ENCODE measurements around the gene KHDRBS2. TPM values are rescaled to one million over a fixed set of nuclear protein-coding genes. Genes with fewer than 3 reads are reported as not detected.

KHDRBS2 gene
- total and polyA plus RNA-seq, 2 of the 4 experiments (the other 2 are of a cell fraction) = not detected

- no peak overlapping the region for H3K18ac ChIP-seq (ENCODE audit: low read depth, low read length)
- no peaks in the 10 kb centered on the region for H4K20me1 ChIP-seq (ENCODE audit: insufficient read depth, low read length)
- TF ChIP-seq RCOR1 (IDR thresholded peaks at IDR 0.05; ENCODE audit: insufficient replicate concordance, low read length) (no peak), MXI1 (IDR thresholded peaks at IDR 0.05; ENCODE audit: borderline replicate concordance, low read depth, low read length) (no peak), BHLHE40 (IDR thresholded peaks at IDR 0.05; ENCODE audit: low read depth, low read length) (no peak), SMC3 (IDR thresholded peaks at IDR 0.05; ENCODE audit: low read depth, low read length) (no peak), MAFK (IDR thresholded peaks at IDR 0.05; ENCODE audit: low read depth, low read length) (no peak), FOS (IDR thresholded peaks at IDR 0.05; ENCODE audit: low read depth, low read length) (no peak), CHD1 (IDR thresholded peaks at IDR 0.05; ENCODE audit: low read depth, low read length) (no peak), RAD21 (IDR thresholded peaks at IDR 0.05; ENCODE audit: low read length) (no peak), MAZ (IDR thresholded peaks at IDR 0.05; ENCODE audit: borderline replicate concordance, low read depth, low read length) (no peak), RFX5 (IDR thresholded peaks at IDR 0.05; ENCODE audit: low read depth, low read length) (no peak), CEBPB (IDR thresholded peaks at IDR 0.05; ENCODE audit: low read depth, low read length) (no peak), ELK1 (IDR thresholded peaks at IDR 0.05; ENCODE audit: borderline replicate concordance, low read depth, low read length) (no peak), USF2 (IDR thresholded peaks at IDR 0.05; ENCODE audit: low read depth, low read length) (no peak), CTCF (conservative IDR thresholded peaks at IDR 0.05; ENCODE audit: low read depth, low read length) (no peak), NFE2L2 (IDR thresholded peaks at IDR 0.05; ENCODE audit: low read depth, low read length) (no peak), POLR2A (IDR thresholded peaks at IDR 0.05; ENCODE audit: low read depth, low read length) (no peak)
- H3K79me1 ChIP-seq (ENCODE audit: low read depth in 1 of 2, low read length in 2 of 2) = no peaks in the 10 kb centered on the region
- no peak overlapping the region for H4K8ac ChIP-seq (ENCODE audit: low read depth in 2 of 2, low read length in 2 of 2)
- in situ Hi-C loops (cut with MboI; ENCODE audit: low sequenced_read_pairs) (no loop called here), dilution Hi-C loops (cut with HindIII; ENCODE audit: low sequenced_read_pairs, unreplicated experiment) (no loop called here), intact Hi-C loops (cut with micrococcal nuclease) (no loop called here)
- H3K9me1 ChIP-seq (ENCODE audit: insufficient read depth, low read length) = no peaks in the 10 kb centered on the region
- H3K9ac ChIP-seq (ENCODE audit: low read depth, low read length) = no peak overlapping the region
- H3K27ac ChIP-seq (ENCODE audit: insufficient read depth, low read length) = no peak overlapping the region
- no peaks in the 10 kb centered on the region for H3K9me3 ChIP-seq (ENCODE audit: control insufficient read depth, insufficient read depth, low read length)
- BruUV-seq (replicated peaks) = no TSS peak
- H3K4me2 ChIP-seq (ENCODE audit: low read depth, low read length) = no peak overlapping the region
- no peak overlapping the region for H3K56ac ChIP-seq (ENCODE audit: extremely low read depth, insufficient read depth, low read length)
- H3K4me3 ChIP-seq (ENCODE audit: insufficient read depth, low read depth, low read length) = no peak overlapping the region
- no peak overlapping the region for H2AK5ac ChIP-seq (ENCODE audit: low read depth, low read length)
- POLR2A ChIA-PET (ENCODE audit: unreplicated experiment) = no interaction called here
- DNase-seq (no peak), ATAC-seq (ENCODE audit: low read depth) (no peak)
- no peak overlapping the region for H3K23ac ChIP-seq (ENCODE audit: low read depth, low read length)
- no peak overlapping the region for H4K5ac ChIP-seq (ENCODE audit: low read depth, low read length)
- no peak overlapping the region for H2BK120ac ChIP-seq (ENCODE audit: low read depth, low read length)
- WGBS, 2 experiments (ENCODE audit: extremely low coverage in 2 of 2, insufficient read length in 1 of 2) = 0% methylated on average over 1 of the region's 3 CpGs; no CpG with 5 or more reads in 1 of the 2 experiments
- H2AFZ ChIP-seq (replicated peaks; ENCODE audit: low read length, poor library complexity) = no peak overlapping the region
- no peak overlapping the region for H3K14ac ChIP-seq (replicated peaks; ENCODE audit: low read depth, low read length)
- H4K91ac ChIP-seq (ENCODE audit: insufficient read depth, low read depth, low read length) = no peak overlapping the region
- no peak overlapping the region for H3K4ac ChIP-seq (ENCODE audit: low read depth, low read length)
- no peak overlapping the region for H2BK15ac ChIP-seq (ENCODE audit: low read depth, low read length)
- no peaks in the 10 kb centered on the region for H3K36me3 ChIP-seq (ENCODE audit: control insufficient read depth, insufficient read depth, low read length)
- no peak overlapping the region for H2BK5ac ChIP-seq (ENCODE audit: low read depth, low read length, poor library complexity, severe bottlenecking)
- no peak overlapping the region for H2BK20ac ChIP-seq (ENCODE audit: low read depth, low read length)
- no peaks in the 10 kb centered on the region for H3K4me1 ChIP-seq (ENCODE audit: control insufficient read depth, insufficient read depth, low read length)
- no peak overlapping the region for H2AK9ac ChIP-seq (replicated peaks; ENCODE audit: low read depth, low read length, poor library complexity)
- CTCF ChIA-PET = no interaction called here
- H3K27me3 ChIP-seq (ENCODE audit: control insufficient read depth, insufficient read depth, low read length) = no peaks in the 10 kb centered on the region
These were observed 20.0 kb downstream of the KHDRBS2 start for GRCh38 chr6:62265906-62266525.

All from IMR-90 (cell line).